ENCODE results near the gene RASGRF1. TPM values are rescaled to one million over a fixed set of nuclear protein-coding genes. Genes with fewer than 3 reads are reported as not detected.
A peak's percentile ranks its signal among the peaks of the same experiment; 100 is the strongest.

RASGRF1 gene
- total RNA-seq, 1 donor from 2014 or later = 0.17 TPM

DNA sequence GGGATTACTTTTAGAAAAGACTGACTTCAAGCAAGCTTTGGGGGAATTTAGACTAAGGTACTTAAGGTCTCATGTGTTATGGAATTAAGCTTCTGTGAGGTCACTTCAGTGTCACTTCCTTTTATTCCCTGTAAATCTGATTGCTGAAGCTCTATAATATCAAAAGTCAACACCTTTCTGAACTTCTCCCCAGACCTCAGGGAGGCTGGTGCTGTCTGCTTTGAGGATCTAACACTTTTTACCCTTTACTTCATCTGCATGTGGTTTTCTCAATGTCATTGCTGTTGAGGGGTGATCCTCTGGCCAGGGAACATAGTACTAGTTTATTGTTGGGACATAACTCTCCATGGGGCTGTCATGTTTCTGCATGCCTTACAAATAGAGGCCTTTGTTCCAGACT, 41.8 kb upstream of the RASGRF1 start:
- TF ChIP-seq, protein P1, sequence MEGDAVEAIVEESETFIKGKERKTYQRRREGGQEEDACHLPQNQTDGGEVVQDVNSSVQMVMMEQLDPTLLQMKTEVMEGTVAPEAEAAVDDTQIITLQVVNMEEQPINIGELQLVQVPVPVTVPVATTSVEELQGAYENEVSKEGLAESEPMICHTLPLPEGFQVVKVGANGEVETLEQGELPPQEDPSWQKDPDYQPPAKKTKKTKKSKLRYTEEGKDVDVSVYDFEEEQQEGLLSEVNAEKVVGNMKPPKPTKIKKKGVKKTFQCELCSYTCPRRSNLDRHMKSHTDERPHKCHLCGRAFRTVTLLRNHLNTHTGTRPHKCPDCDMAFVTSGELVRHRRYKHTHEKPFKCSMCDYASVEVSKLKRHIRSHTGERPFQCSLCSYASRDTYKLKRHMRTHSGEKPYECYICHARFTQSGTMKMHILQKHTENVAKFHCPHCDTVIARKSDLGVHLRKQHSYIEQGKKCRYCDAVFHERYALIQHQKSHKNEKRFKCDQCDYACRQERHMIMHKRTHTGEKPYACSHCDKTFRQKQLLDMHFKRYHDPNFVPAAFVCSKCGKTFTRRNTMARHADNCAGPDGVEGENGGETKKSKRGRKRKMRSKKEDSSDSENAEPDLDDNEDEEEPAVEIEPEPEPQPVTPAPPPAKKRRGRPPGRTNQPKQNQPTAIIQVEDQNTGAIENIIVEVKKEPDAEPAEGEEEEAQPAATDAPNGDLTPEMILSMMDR (IDR thresholded peaks at IDR 0.05; ENCODE audit: unreplicated experiment) = no peak
- H3K27me3 Mint-ChIP-seq = peaks cover 14% of the 10 kb centered on the region
- no peaks in the 10 kb centered on the region for H3K36me3 Mint-ChIP-seq (ENCODE audit: insufficient read depth)
- no peaks in the 10 kb centered on the region for H3K4me1 Mint-ChIP-seq (ENCODE audit: low read depth)
- H3K4me3 Mint-ChIP-seq (ENCODE audit: low read depth) = no peak overlapping the region
- H3K27ac Mint-ChIP-seq = no peak overlapping the region
- H3K9me3 Mint-ChIP-seq (ENCODE audit: low read depth) = peaks cover 12% of the 10 kb centered on the region
- DNase-seq (ENCODE audit: low spot score, unreplicated experiment) = no peak

DNA sequence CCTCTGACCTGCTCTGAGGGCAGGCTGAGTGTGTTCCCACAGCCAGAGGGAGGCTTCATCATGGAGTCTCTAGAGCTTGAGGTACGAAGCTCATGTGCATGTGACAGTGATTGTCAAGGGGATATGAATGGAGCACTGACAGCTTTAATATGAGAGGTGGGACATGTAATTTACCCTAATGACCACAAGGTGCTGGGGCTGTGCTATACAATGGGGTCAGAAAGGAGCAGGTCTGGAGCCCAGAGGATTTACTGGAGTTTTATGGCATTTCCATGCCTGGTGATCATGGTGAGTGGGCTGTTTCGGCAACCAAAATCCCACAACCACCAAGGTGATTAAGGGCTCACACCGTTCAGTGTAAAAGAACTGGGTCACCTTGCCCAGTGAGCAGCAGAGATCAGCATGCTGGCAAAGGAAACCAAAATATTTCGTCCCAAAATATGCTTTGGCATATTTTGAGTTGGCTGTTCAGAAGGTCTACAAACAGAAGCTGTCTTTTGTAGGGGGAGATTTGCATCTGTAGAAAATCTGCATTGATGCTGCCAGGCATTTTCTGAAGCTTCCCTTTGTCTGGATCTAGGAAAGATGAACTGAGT, 40.1 kb upstream of the RASGRF1 start:
- Mint-ChIP-seq H3K9me3 (ENCODE audit: low read depth) (peaks cover 12% of the 10 kb centered on the region), H3K27ac (no peak overlapping the region), H3K36me3 (ENCODE audit: insufficient read depth) (no peaks in the 10 kb centered on the region), H3K4me3 (ENCODE audit: low read depth) (no peak overlapping the region), H3K4me1 (ENCODE audit: low read depth) (no peaks in the 10 kb centered on the region), H3K27me3 (peaks cover 16% of the 10 kb centered on the region)
- TF ChIP-seq, protein P1 (IDR thresholded peaks at IDR 0.05; ENCODE audit: unreplicated experiment) = peak; percentile 36
- DNase-seq (ENCODE audit: low spot score, unreplicated experiment) = no peak

DNA sequence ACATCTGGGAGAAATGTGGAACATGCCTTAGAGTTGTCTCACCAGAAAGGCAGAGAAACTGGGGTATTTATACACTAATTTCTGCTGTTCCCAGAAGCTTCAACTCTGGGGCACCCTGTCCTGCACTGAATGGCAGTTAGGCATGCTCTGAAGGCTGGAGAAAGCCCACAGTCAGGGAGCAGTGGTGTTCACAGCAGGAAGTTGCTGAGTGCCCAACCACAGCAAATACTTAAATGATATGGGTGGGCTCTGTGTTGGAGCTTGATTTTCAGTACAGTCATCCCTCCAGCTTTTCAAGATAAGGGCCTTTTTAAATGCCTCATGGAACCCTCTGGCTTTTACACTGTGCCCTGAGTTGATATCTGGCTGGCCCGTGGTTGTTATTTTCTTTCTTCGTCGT, 38.7 kb upstream of the RASGRF1 start:
- TF ChIP-seq, protein P1 (IDR thresholded peaks at IDR 0.05; ENCODE audit: unreplicated experiment) = no peak
- Mint-ChIP-seq H3K9me3 (ENCODE audit: low read depth) (peaks cover 12% of the 10 kb centered on the region), H3K4me1 (ENCODE audit: low read depth) (no peaks in the 10 kb centered on the region), H3K27ac (no peak overlapping the region), H3K27me3 (peaks cover 16% of the 10 kb centered on the region), H3K36me3 (ENCODE audit: insufficient read depth) (no peaks in the 10 kb centered on the region), H3K4me3 (ENCODE audit: low read depth) (no peak overlapping the region)
- no peak for DNase-seq (ENCODE audit: low spot score, unreplicated experiment)

DNA sequence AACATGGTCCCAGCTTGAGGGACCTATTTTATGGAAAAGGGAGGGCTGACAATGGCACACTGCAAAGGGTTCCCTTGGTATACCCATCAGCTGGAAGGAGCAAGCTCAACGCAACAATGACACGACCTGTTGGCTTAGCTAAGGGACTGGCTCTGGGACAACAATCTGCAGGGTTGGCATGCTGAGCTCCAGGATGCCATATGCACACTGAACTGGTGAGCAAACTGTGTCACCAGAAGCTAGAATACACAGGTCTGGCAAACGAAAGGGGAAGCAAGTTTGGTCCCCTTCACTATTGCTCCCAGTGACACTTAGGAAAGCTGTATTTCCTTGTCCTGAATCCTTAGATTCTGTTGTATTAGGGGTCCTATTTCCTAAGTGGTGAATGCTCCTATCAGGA, 38.0 kb upstream of the RASGRF1 start:
- TF ChIP-seq, protein P1 (IDR thresholded peaks at IDR 0.05; ENCODE audit: unreplicated experiment) = no peak
- Mint-ChIP-seq H3K36me3 (ENCODE audit: insufficient read depth) (no peaks in the 10 kb centered on the region), H3K4me3 (ENCODE audit: low read depth) (no peak overlapping the region), H3K4me1 (ENCODE audit: low read depth) (no peaks in the 10 kb centered on the region), H3K9me3 (ENCODE audit: low read depth) (peaks cover 9% of the 10 kb centered on the region), H3K27ac (no peak overlapping the region), H3K27me3 (peaks cover 16% of the 10 kb centered on the region)
- no peak for DNase-seq (ENCODE audit: low spot score, unreplicated experiment)

DNA sequence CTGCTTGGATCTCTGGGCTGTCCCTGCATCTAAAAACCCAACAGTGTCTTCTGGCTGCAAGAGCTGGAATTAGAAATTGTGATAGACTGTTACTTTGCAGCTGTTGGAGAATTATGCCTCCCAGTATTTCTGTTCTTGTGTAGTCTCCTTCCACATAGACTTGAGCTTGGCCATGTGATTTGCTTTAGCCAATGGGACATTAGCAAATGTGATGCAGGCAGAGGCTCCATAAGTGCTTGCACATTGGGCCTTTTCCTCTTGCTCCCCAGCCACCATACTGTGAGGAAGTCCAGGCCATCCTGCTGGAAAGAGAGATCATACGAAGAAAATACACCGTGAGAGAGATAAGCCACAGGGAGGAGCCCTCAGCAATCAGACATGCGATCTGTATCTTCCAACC, 33.8 kb upstream of the RASGRF1 start:
- H3K9me3 Mint-ChIP-seq (ENCODE audit: low read depth) = peaks cover 4% of the 10 kb centered on the region
- no peaks in the 10 kb centered on the region for H3K36me3 Mint-ChIP-seq (ENCODE audit: insufficient read depth)
- no peak overlapping the region for H3K27ac Mint-ChIP-seq
- DNase-seq (ENCODE audit: low spot score, unreplicated experiment) = no peak
- TF ChIP-seq, protein P1 (IDR thresholded peaks at IDR 0.05; ENCODE audit: unreplicated experiment) = no peak
- H3K4me3 Mint-ChIP-seq (ENCODE audit: low read depth) = no peak overlapping the region
- peaks cover 12% of the 10 kb centered on the region for H3K27me3 Mint-ChIP-seq
- H3K4me1 Mint-ChIP-seq (ENCODE audit: low read depth) = no peaks in the 10 kb centered on the region

All from progenitor cell of endocrine pancreas (in vitro differentiated cells).